Tibial nerve (tissue), 4 donors: Measurements from ENCODE around the gene LINC00237. TPM values are rescaled to one million over a fixed set of nuclear protein-coding genes. Genes with fewer than 3 reads are reported as not detected.

ENCODE experiments used
- DNase-seq, 2 donors: peaks; one replicate each; pipeline ENCODE4 v3.0.0-alpha.2; 2019; ENCODE audit warnings: low spot score in 2 of 2
- H3K27ac ChIP-seq, 4 donors: fragments of 200-600 bp; sonication (generic) in 3 of 4; one replicate each; pipeline ENCODE4 v1.5.1; 2017 to 2019; ENCODE audit warnings: mild to moderate bottlenecking in 1 of 4
- H3K27me3 ChIP-seq, 2 donors: fragments of 200-600 bp; sonication (generic) in 1 of 2; one replicate each; pipeline versions ENCODE4 v1.5.1 to v1.6.0; 2017 to 2019
- H3K36me3 ChIP-seq, 3 donors: fragments of 200-600 bp; sonication (generic); one replicate each; pipeline ENCODE4 v1.5.1; 2018 to 2019
- H3K4me1 ChIP-seq, 4 donors: fragments of 200-600 bp; sonication (generic) in 3 of 4; one replicate each; pipeline ENCODE4 v1.5.1; 2017 to 2019
- H3K4me3 ChIP-seq, 4 donors: fragments of 200-600 bp; sonication (generic) in 3 of 4; one replicate each; pipeline ENCODE4 v1.5.1; 2017 to 2019; ENCODE audit warnings: mild to moderate bottlenecking in 1 of 4, moderate library complexity in 1 of 4
- H3K9me3 ChIP-seq, 4 donors: fragments of 200-600 bp; sonication (generic) in 3 of 4; one replicate each; pipeline ENCODE4 v1.5.1; 2017 to 2019
- EP300 ChIP-seq, 2 donors: sonication (generic); formaldehyde crosslinking; IDR thresholded peaks; one replicate each; pipeline ENCODE4 v1.6.1; 2017; ENCODE audit warnings: antibody characterized with exemption in 2 of 2, mild to moderate bottlenecking in 1 of 2
- POLR2A ChIP-seq, 2 donors: fragments of 450-650 bp; IDR thresholded peaks; one replicate each; pipeline ENCODE4 v1.6.1; 2017; ENCODE audit warnings: antibody characterized with exemption in 2 of 2, mild to moderate bottlenecking in 2 of 2, moderate library complexity in 2 of 2
- WGBS, 2 donors: methylation state at CpG; one replicate each; pipeline ENCODE4 v1.1.5; 2018; 5-methylcytosine and 5-hydroxymethylcytosine counted together
- total RNA-seq, 4 donors: library from RNA; depleted of rRNA; stranded (reverse); fragments of >200 nt; gene quantifications; one replicate each; pipeline ENCODE4 v1.1.0, GENCODE V29; 2016
- TF ChIP-seq, protein P1 (sequence below), 5 experiments: fragments of 200-600 bp in 3 of 5; fragments of 450-650 bp in 2 of 5; sonication (generic) in 3 of 5; IDR thresholded peaks; one replicate each; pipeline ENCODE4 v1.5.1; 2016 to 2019; ENCODE audit warnings: antibody characterized with exemption in 5 of 5, mild to moderate bottlenecking in 3 of 5, moderate library complexity in 2 of 5

LINC00237 gene
- total RNA-seq, 4 donors from 2014 or later, result not detected

DNA sequence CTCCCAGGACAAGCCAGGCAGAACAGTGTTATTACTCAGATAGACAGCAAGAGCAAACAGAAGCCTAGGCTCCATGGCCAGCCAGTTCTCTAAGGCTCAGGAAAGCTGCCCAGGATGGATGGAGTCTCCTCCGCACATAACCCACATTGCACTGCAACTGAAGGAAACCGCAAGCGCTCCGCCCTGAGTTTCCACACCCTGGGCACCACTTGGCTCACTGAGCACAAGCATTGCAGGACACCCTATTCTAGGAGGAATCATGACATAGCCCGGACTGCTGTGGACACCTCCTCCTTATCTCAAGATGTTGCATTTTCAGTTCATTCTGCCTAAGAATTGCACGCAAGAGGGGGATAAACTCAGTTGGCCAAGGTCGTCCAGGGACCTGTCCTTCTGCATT is 42.9 kb downstream of the LINC00237 start:
- H3K4me1 ChIP-seq, result no peaks in the 10 kb centered on the region
- H3K27me3 ChIP-seq, result no peaks in the 10 kb centered on the region
- no peak overlapping the region for H3K27ac ChIP-seq
- no peak overlapping the region for H3K4me3 ChIP-seq
- 89 to 91% methylated on average over 7 of the region's 7 CpGs for WGBS, 2 donors
- H3K9me3 ChIP-seq, result peaks cover 0 to 11% (median 0%) of the 10 kb centered on the region in 4 donors
- TF ChIP-seq EP300 (IDR thresholded peaks at IDR 0.05), result no peak
- TF ChIP-seq, protein P1, sequence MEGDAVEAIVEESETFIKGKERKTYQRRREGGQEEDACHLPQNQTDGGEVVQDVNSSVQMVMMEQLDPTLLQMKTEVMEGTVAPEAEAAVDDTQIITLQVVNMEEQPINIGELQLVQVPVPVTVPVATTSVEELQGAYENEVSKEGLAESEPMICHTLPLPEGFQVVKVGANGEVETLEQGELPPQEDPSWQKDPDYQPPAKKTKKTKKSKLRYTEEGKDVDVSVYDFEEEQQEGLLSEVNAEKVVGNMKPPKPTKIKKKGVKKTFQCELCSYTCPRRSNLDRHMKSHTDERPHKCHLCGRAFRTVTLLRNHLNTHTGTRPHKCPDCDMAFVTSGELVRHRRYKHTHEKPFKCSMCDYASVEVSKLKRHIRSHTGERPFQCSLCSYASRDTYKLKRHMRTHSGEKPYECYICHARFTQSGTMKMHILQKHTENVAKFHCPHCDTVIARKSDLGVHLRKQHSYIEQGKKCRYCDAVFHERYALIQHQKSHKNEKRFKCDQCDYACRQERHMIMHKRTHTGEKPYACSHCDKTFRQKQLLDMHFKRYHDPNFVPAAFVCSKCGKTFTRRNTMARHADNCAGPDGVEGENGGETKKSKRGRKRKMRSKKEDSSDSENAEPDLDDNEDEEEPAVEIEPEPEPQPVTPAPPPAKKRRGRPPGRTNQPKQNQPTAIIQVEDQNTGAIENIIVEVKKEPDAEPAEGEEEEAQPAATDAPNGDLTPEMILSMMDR (IDR thresholded peaks at IDR 0.05), result no peak
- no peak for TF ChIP-seq POLR2A (IDR thresholded peaks at IDR 0.05)
- H3K36me3 ChIP-seq, result no peaks in the 10 kb centered on the region
- no peak for DNase-seq

- no peaks in the 10 kb centered on the region for H3K4me1 ChIP-seq
- H3K9me3 ChIP-seq, result peaks cover 0 to 14% (median 0%) of the 10 kb centered on the region in 4 donors
- 9 to 14% methylated on average over 10 of the region's 10 CpGs for WGBS, 2 donors
- no peak for DNase-seq
- H3K27ac ChIP-seq, result no peak overlapping the region
- no peak overlapping the region for H3K4me3 ChIP-seq
- no peaks in the 10 kb centered on the region for H3K36me3 ChIP-seq
- no peak for TF ChIP-seq EP300 (IDR thresholded peaks at IDR 0.05)
- no peak for TF ChIP-seq POLR2A (IDR thresholded peaks at IDR 0.05)
- TF ChIP-seq, protein P1 (IDR thresholded peaks at IDR 0.05), result no peak
- no peaks in the 10 kb centered on the region for H3K27me3 ChIP-seq
Measured at GRCh38 chr20:21053002-21053762, 53.0 kb downstream of the LINC00237 start.

DNA sequence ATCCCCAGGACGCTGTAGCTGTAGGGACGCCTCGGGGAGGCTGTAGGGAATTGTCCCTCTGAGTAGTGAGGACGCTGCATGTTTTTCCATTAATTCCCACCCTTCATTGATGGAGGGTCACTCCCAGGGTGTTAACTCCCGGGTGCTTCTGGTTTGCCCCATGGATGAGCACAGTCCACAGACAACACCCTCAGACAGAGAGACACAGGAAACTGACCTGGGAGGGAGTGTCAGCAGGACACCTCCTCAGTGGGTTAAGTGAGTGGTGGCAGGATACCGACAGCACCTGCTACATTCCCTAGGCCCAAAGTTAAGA is 53.5 kb downstream of the LINC00237 start:
- no peaks in the 10 kb centered on the region for H3K27me3 ChIP-seq
- DNase-seq, result no peak
- WGBS, 2 donors, result 61 to 62% methylated on average over 6 of the region's 6 CpGs
- H3K4me3 ChIP-seq, result no peak overlapping the region
- no peaks in the 10 kb centered on the region for H3K36me3 ChIP-seq
- TF ChIP-seq, protein P1 (IDR thresholded peaks at IDR 0.05), result no peak
- TF ChIP-seq POLR2A (IDR thresholded peaks at IDR 0.05), result no peak
- TF ChIP-seq EP300 (IDR thresholded peaks at IDR 0.05), result no peak
- no peaks in the 10 kb centered on the region for H3K4me1 ChIP-seq
- H3K9me3 ChIP-seq, result peaks cover 0 to 9% (median 0%) of the 10 kb centered on the region in 4 donors
- H3K27ac ChIP-seq, result no peak overlapping the region

- no peaks in the 10 kb centered on the region for H3K27me3 ChIP-seq
- no peak overlapping the region for H3K27ac ChIP-seq
- DNase-seq, result no peak
- 95 to 96% methylated on average over 5 of the region's 5 CpGs for WGBS, 2 donors
- H3K4me3 ChIP-seq, result no peak overlapping the region
- H3K9me3 ChIP-seq, result peaks cover 0 to 9% (median 0%) of the 10 kb centered on the region in 4 donors
- no peaks in the 10 kb centered on the region for H3K4me1 ChIP-seq
- H3K36me3 ChIP-seq, result no peaks in the 10 kb centered on the region
- no peak for TF ChIP-seq EP300 (IDR thresholded peaks at IDR 0.05)
- TF ChIP-seq, protein P1 (IDR thresholded peaks at IDR 0.05), result no peak
- no peak for TF ChIP-seq POLR2A (IDR thresholded peaks at IDR 0.05)
Measured at GRCh38 chr20:21052241-21052640, 53.9 kb downstream of the LINC00237 start.

GRCh38 chr20:21050710-21051109 is 55.4 kb downstream of the LINC00237 start:
- TF ChIP-seq, protein P1 (IDR thresholded peaks at IDR 0.05), result no peak
- TF ChIP-seq POLR2A (IDR thresholded peaks at IDR 0.05) (no peak), EP300 (IDR thresholded peaks at IDR 0.05) (no peak)

More at GRCh38 chr20:21050710-21051109, 55.4 kb downstream of the LINC00237 start:
- Histone ChIP-seq H3K27ac (no peak overlapping the region), H3K4me3 (no peak overlapping the region), H3K27me3 (no peaks in the 10 kb centered on the region), H3K9me3 (peaks cover 0 to 9% (median 0%) of the 10 kb centered on the region in 4 donors), H3K4me1 (no peaks in the 10 kb centered on the region), H3K36me3 (no peaks in the 10 kb centered on the region)
- WGBS, 2 donors, result 89 to 91% methylated on average over 3 of the region's 3 CpGs
- no peak for DNase-seq
